Sigmoid colon (tissue), 4 donors: Measurements from ENCODE around the gene GORASP1.

Source experiments
- CTCF ChIP-seq, 4 experiments: fragments of 450-650 bp in 3 of 4; fragments of 200-600 bp in 1 of 4; IDR thresholded peaks; one replicate each; pipeline ENCODE4 v1.5.1; 2016 to 2019; ENCODE audit warnings: antibody characterized with exemption in 4 of 4, mild to moderate bottlenecking in 3 of 4, moderate library complexity in 2 of 4
- EP300 ChIP-seq, 4 donors: sonication (generic); formaldehyde crosslinking; IDR thresholded peaks; one replicate each; pipeline ENCODE4 v1.6.1; 2017; ENCODE audit warnings: antibody characterized with exemption in 4 of 4

- TF ChIP-seq CTCF (IDR thresholded peaks at IDR 0.05) (no peak), EP300 (IDR thresholded peaks at IDR 0.05) (no peak)
Observed at GRCh38 chr3:39103791-39104552, 3.5 kb downstream of the GORASP1 start.
